CD14-positive monocyte (primary cell): Measurements from ENCODE around the gene PDE1C. TPM values are rescaled to one million over a fixed set of nuclear protein-coding genes. Genes with fewer than 3 reads are reported as not detected.

Experiments
- DNase-seq, 3 donors: peaks; one replicate each; pipeline ENCODE4 v3.0.0-alpha.2; 2011 to 2022
- H2AFZ ChIP-seq: 2 replicates; pipeline ENCODE4 v1.6.0; 2012; ENCODE audit warnings: mild to moderate bottlenecking, low read depth, low read length, inconsistent platforms; ENCODE audit not compliant: insufficient read depth, poor library complexity, severe bottlenecking
- H3K27ac ChIP-seq, 2 donors: 1 replicate in 1 of 2; 2 replicates in 1 of 2; pipeline ENCODE4 v1.5.1; 2012 to 2013; ENCODE audit warnings: low read length in 2 of 2, control low read depth in 1 of 2, inconsistent platforms in 1 of 2, low read depth in 1 of 2, mild to moderate bottlenecking in 1 of 2
- H3K27me3 ChIP-seq, 2 donors: one replicate each; pipeline versions ENCODE4 v1.6.0 to v1.6.1; 2011 to 2013; ENCODE audit warnings: low read length in 2 of 2; ENCODE audit not compliant: control insufficient read depth in 2 of 2, insufficient read depth in 2 of 2
- H3K36me3 ChIP-seq, 2 donors: replicated peaks in 1 of 2; 1 replicate in 1 of 2; 2 replicates in 1 of 2; pipeline versions ENCODE4 v1.5.1 to v1.6.1; 2012 to 2013; ENCODE audit warnings: low read length in 2 of 2, control low read depth in 1 of 2, inconsistent platforms in 1 of 2, mild to moderate bottlenecking in 1 of 2; ENCODE audit not compliant: insufficient read depth in 2 of 2, control insufficient read depth in 1 of 2
- H3K4me1 ChIP-seq, 2 donors: 1 replicate in 1 of 2; 2 replicates in 1 of 2; pipeline versions ENCODE4 v1.5.1 to v1.6.1; 2012 to 2013; ENCODE audit warnings: low read length in 2 of 2, control low read depth in 1 of 2, inconsistent platforms in 1 of 2, mild to moderate bottlenecking in 1 of 2, moderate library complexity in 1 of 2; ENCODE audit not compliant: insufficient read depth in 2 of 2, control insufficient read depth in 1 of 2
- H3K4me2 ChIP-seq: replicated peaks from 2 replicates; pipeline ENCODE3; 2012; ENCODE audit warnings: low read length, moderate library complexity, mild to moderate bottlenecking; ENCODE audit not compliant: poor library complexity, severe bottlenecking; ENCODE audit errors: extremely low read depth
- H3K4me3 ChIP-seq, 3 experiments: fragments of 200-600 bp in 1 of 3; sonication (generic) in 1 of 3; replicated peaks in 1 of 3; 1 replicate in 2 of 3; 2 replicates in 1 of 3; pipeline ENCODE4 v1.5.1; 2011 to 2013; ENCODE audit warnings: low read length in 3 of 3, mild to moderate bottlenecking in 3 of 3, control low read depth in 2 of 3, low read depth in 2 of 3, inconsistent platforms in 1 of 3, moderate library complexity in 1 of 3
- H3K79me2 ChIP-seq: 2 replicates; pipeline ENCODE4 v1.6.0; 2012; ENCODE audit warnings: mild to moderate bottlenecking, control low read depth, inconsistent platforms, low read length, moderate library complexity; ENCODE audit not compliant: insufficient read depth
- H3K9ac ChIP-seq: 2 replicates; pipeline ENCODE4 v1.6.0; 2017; ENCODE audit warnings: low read length, mild to moderate bottlenecking; ENCODE audit not compliant: insufficient read depth, poor library complexity, severe bottlenecking
- H3K9me3 ChIP-seq, 2 donors: replicated peaks in 1 of 2; 1 replicate in 1 of 2; 2 replicates in 1 of 2; pipeline versions ENCODE4 v1.5.1 to v1.6.1; 2012 to 2013; ENCODE audit warnings: low read length in 2 of 2, control low read depth in 1 of 2; ENCODE audit not compliant: control insufficient read depth in 1 of 2, insufficient read depth in 1 of 2
- H4K20me1 ChIP-seq: 2 replicates; pipeline ENCODE4 v1.6.0; 2012; ENCODE audit warnings: mild to moderate bottlenecking, low read length, control low read depth, moderate library complexity; ENCODE audit not compliant: insufficient read depth
- H3K27ac Mint-ChIP-seq, 7 donors: one replicate each; pipeline ENCODE4 v1.8.0; 2020; ENCODE audit warnings: mild to moderate bottlenecking in 7 of 7, mixed read lengths in 7 of 7, moderate library complexity in 6 of 7, inconsistent platforms in 2 of 7
- H3K27me3 Mint-ChIP-seq, 3 donors: one replicate each; pipeline ENCODE4 v1.8.0; 2021 to 2022; ENCODE audit warnings: low read depth in 3 of 3, mild to moderate bottlenecking in 3 of 3, mixed read lengths in 3 of 3, moderate library complexity in 3 of 3, inconsistent platforms in 1 of 3
- H3K36me3 Mint-ChIP-seq, 2 donors: one replicate each; pipeline ENCODE4 v1.8.0; 2020; ENCODE audit warnings: mixed read lengths in 2 of 2, inconsistent platforms in 1 of 2, mild to moderate bottlenecking in 1 of 2
- H3K4me1 Mint-ChIP-seq: one replicate; pipeline ENCODE4 v1.8.0; 2020; ENCODE audit warnings: mild to moderate bottlenecking, mixed read lengths
- H3K4me3 Mint-ChIP-seq, 2 donors: one replicate each; pipeline ENCODE4 v1.8.0; 2020; ENCODE audit warnings: mild to moderate bottlenecking in 2 of 2, mixed read lengths in 2 of 2, moderate library complexity in 1 of 2
- H3K9me3 Mint-ChIP-seq, 7 donors: one replicate each; pipeline ENCODE4 v1.8.0; 2020 to 2022; ENCODE audit warnings: mixed read lengths in 7 of 7, mild to moderate bottlenecking in 6 of 7, moderate library complexity in 6 of 7, inconsistent platforms in 2 of 7
- WGBS: methylation state at CpG from one replicate; pipeline ENCODE4 v1.1.5; 2013; ENCODE audit warnings: missing lambda C conversion rate; ENCODE audit not compliant: insufficient coverage; 5-methylcytosine and 5-hydroxymethylcytosine counted together
- intact Hi-C, 2 donors: fragments of 100-400 bp; cut with micrococcal nuclease; formaldehyde crosslinking; loops; one replicate each; pipeline versions ENCODE4 v1.15.0 to v1.15.1; 2023
- polyA plus RNA-seq, 3 donors: library from polyadenylated mRNA; depleted of rRNA in 1 of 3; unstranded in 2 of 3; stranded (reverse) in 1 of 3; fragments of 300-500 nt in 2 of 3; fragments of >200 nt in 1 of 3; fragmentation: Illumina TruSeq in 2 of 3; gene quantifications; 1 replicate in 2 of 3; 2 replicates in 1 of 3; pipeline ENCODE4 v1.2.3, GENCODE V29; 2012 to 2021
- TF ChIP-seq, protein P1 (sequence below): fragments of 200-600 bp; IDR thresholded peaks from one replicate; pipeline ENCODE4 v1.8.0; 2022; ENCODE audit warnings: antibody characterized with exemption, mild to moderate bottlenecking

The PDE1C gene
- polyA plus RNA-seq, 3 donors = not detected

GRCh38 chr7:31852462-31852861, 217.7 kb downstream of the PDE1C start:
- no peak overlapping the region for H3K27ac ChIP-seq
- no peak for DNase-seq
- Mint-ChIP-seq H3K36me3 (no peaks in the 10 kb centered on the region), H3K27ac (no peak overlapping the region), H3K9me3 (peaks cover 0 to 2% (median 0%) of the 10 kb centered on the region in 7 donors), H3K4me3 (no peak overlapping the region), H3K4me1 (peaks cover 7% of the 10 kb centered on the region), H3K27me3 (peaks cover 0 to 2% (median 1%) of the 10 kb centered on the region in 3 donors)
- H3K9me3 ChIP-seq = no peaks in the 10 kb centered on the region
- H2AFZ ChIP-seq = no peak overlapping the region
- H3K27me3 ChIP-seq = no peaks in the 10 kb centered on the region
- no peak overlapping the region for H3K4me2 ChIP-seq
- H4K20me1 ChIP-seq = no peaks in the 10 kb centered on the region
- TF ChIP-seq, protein P1, sequence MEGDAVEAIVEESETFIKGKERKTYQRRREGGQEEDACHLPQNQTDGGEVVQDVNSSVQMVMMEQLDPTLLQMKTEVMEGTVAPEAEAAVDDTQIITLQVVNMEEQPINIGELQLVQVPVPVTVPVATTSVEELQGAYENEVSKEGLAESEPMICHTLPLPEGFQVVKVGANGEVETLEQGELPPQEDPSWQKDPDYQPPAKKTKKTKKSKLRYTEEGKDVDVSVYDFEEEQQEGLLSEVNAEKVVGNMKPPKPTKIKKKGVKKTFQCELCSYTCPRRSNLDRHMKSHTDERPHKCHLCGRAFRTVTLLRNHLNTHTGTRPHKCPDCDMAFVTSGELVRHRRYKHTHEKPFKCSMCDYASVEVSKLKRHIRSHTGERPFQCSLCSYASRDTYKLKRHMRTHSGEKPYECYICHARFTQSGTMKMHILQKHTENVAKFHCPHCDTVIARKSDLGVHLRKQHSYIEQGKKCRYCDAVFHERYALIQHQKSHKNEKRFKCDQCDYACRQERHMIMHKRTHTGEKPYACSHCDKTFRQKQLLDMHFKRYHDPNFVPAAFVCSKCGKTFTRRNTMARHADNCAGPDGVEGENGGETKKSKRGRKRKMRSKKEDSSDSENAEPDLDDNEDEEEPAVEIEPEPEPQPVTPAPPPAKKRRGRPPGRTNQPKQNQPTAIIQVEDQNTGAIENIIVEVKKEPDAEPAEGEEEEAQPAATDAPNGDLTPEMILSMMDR = no peak
- no peaks in the 10 kb centered on the region for H3K36me3 ChIP-seq
- WGBS = no CpG with 5 or more reads among the region's 2 CpGs
- H3K4me1 ChIP-seq = peaks cover 4 to 8% of the 10 kb centered on the region in 2 donors
- no peak overlapping the region for H3K4me3 ChIP-seq
- intact Hi-C loops = no loop called here
- no peak overlapping the region for H3K9ac ChIP-seq
- no peaks in the 10 kb centered on the region for H3K79me2 ChIP-seq

DNA sequence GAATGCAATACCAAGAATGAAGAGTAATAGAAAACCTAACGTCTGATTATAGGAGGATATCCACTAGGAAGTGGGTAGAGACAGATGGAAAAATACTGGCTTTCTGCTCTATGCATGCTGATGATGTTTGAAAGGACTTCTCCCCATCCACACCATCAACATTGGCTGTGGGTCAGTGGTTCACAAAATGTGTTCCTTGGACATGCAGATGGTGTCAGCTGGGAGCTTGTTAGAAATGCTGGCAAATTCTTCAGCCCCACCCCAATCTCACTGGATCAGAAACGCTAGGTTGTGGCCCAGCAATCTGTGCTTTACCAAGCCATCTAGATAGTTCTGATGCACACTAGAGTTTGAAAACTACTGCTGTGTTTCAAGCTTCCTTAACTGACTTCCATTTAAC, 219.1 kb downstream of the PDE1C start:
- Histone ChIP-seq H3K27ac (no peak overlapping the region), H3K4me1 (no peaks in the 10 kb centered on the region), H3K79me2 (no peaks in the 10 kb centered on the region), H3K4me3 (no peak overlapping the region), H3K36me3 (no peaks in the 10 kb centered on the region), H4K20me1 (no peaks in the 10 kb centered on the region), H3K27me3 (no peaks in the 10 kb centered on the region), H3K9ac (no peak overlapping the region), H3K9me3 (no peaks in the 10 kb centered on the region), H3K4me2 (no peak overlapping the region), H2AFZ (no peak overlapping the region)
- Mint-ChIP-seq H3K27ac (no peak overlapping the region), H3K27me3 (peaks cover 0 to 2% (median 1%) of the 10 kb centered on the region in 3 donors), H3K9me3 (peaks cover 0 to 4% (median 0%) of the 10 kb centered on the region in 7 donors), H3K4me1 (no peaks in the 10 kb centered on the region), H3K36me3 (no peaks in the 10 kb centered on the region), H3K4me3 (no peak overlapping the region)
- TF ChIP-seq, protein P1 = no peak
- DNase-seq = no peak
- WGBS = 100% methylated on average over 1 of the region's 2 CpGs
- intact Hi-C loops = no loop called here
